ENCODE results near the gene NEDD4L. TPM values are rescaled to one million over a fixed set of nuclear protein-coding genes. Genes with fewer than 3 reads are reported as not detected.
"Not testable (repeated sequence)": the region's sequence is repeated elsewhere in the genome, so short reads cannot be mapped to it uniquely, and the experiment has no call there.

NEDD4L gene
- polyA plus RNA-seq, 1 donor: 140 TPM

- no peak for DNase-seq
Observed at GRCh38 chr18:58264840-58265239, 220.8 kb downstream of the NEDD4L start.

GRCh38 chr18:58265489-58265888, 221.5 kb downstream of the NEDD4L start:
- not testable (repeated sequence) for DNase-seq

- DNase-seq: no peak
Observed at GRCh38 chr18:58266291-58266690, 222.3 kb downstream of the NEDD4L start.

- no peak for DNase-seq
Observed at GRCh38 chr18:58267493-58267892, 223.5 kb downstream of the NEDD4L start.

- no peak for DNase-seq
Observed at GRCh38 chr18:58268849-58269248, 224.8 kb downstream of the NEDD4L start.

- no peak for DNase-seq
Observed at GRCh38 chr18:58269931-58270330, 225.9 kb downstream of the NEDD4L start.

- no peak for DNase-seq
Observed at GRCh38 chr18:58270396-58270795, 226.4 kb downstream of the NEDD4L start.

GRCh38 chr18:58271770-58272169, 227.7 kb downstream of the NEDD4L start:
- no peak for DNase-seq

GRCh38 chr18:58272209-58272608, 228.2 kb downstream of the NEDD4L start:
- no peak for DNase-seq

- DNase-seq: no peak
Observed at GRCh38 chr18:58272779-58273435, 228.9 kb downstream of the NEDD4L start.

GRCh38 chr18:58275176-58275575, 231.2 kb downstream of the NEDD4L start:
- DNase-seq: no peak

GRCh38 chr18:58276789-58277739, 233.0 kb downstream of the NEDD4L start:
- DNase-seq: no peak

GRCh38 chr18:58279504-58280175, 235.6 kb downstream of the NEDD4L start:
- no peak for DNase-seq

GRCh38 chr18:58280191-58280590, 236.2 kb downstream of the NEDD4L start:
- DNase-seq: no peak

GRCh38 chr18:58282872-58283271, 238.8 kb downstream of the NEDD4L start:
- not testable (repeated sequence) for DNase-seq

GRCh38 chr18:58284699-58285448, 240.8 kb downstream of the NEDD4L start:
- DNase-seq: no peak

GRCh38 chr18:58285449-58286130, 241.6 kb downstream of the NEDD4L start:
- no peak for DNase-seq

- no peak for DNase-seq
Observed at GRCh38 chr18:58286632-58287352, 242.8 kb downstream of the NEDD4L start.

GRCh38 chr18:58287353-58288274, 243.6 kb downstream of the NEDD4L start:
- DNase-seq: no peak

Data from left kidney (tissue), 2 donors.